Body of pancreas (tissue), 4 donors: ENCODE data around the gene CRYBA4. TPM values are rescaled to one million over a fixed set of nuclear protein-coding genes. Genes with fewer than 3 reads are reported as not detected.

Experiments used
- ATAC-seq: fragments of 150-250 bp; one replicate; pipeline ENCODE4 v1.9.1; 2016
- DNase-seq, 4 donors: peaks; one replicate each; pipeline ENCODE4 v3.0.0-alpha.2; 2019
- H3K27ac ChIP-seq, 4 donors: fragments of 200-600 bp; sonication (generic); 1 replicate in 3 of 4; 2 replicates in 1 of 4; pipeline versions ENCODE4 v1.5.1 to v1.6.1; 2016 to 2019; ENCODE audit warnings: mild to moderate bottlenecking in 1 of 4, mixed read lengths in 1 of 4, moderate library complexity in 1 of 4
- H3K27me3 ChIP-seq, 2 donors: fragments of 200-600 bp; sonication (generic); one replicate each; pipeline ENCODE4 v1.6.0; 2016; ENCODE audit warnings: mild to moderate bottlenecking in 1 of 2
- H3K36me3 ChIP-seq, 2 donors: fragments of 200-600 bp; sonication (generic); replicated peaks in 1 of 2; 2 replicates each; pipeline ENCODE4 v1.5.1; 2016; ENCODE audit warnings: low read depth in 2 of 2; ENCODE audit not compliant: insufficient read depth in 1 of 2
- H3K4me1 ChIP-seq: fragments of 200-600 bp; sonication (generic); one replicate; pipeline ENCODE4 v1.6.0; 2016
- H3K4me3 ChIP-seq, 2 donors: fragments of 200-600 bp; sonication (generic); 1 replicate in 1 of 2; 2 replicates in 1 of 2; pipeline ENCODE4 v1.5.1; 2016 to 2019
- H3K9me3 ChIP-seq, 3 donors: fragments of 200-600 bp; sonication (generic); 1 replicate in 2 of 3; 2 replicates in 1 of 3; pipeline ENCODE4 v1.5.1; 2016
- CTCF ChIP-seq, 7 experiments: fragments of 450-650 bp in 4 of 7; fragments of 200-600 bp in 3 of 7; sonication (generic) in 3 of 7; IDR thresholded peaks; one replicate each; pipeline ENCODE4 v1.5.1; 2016 to 2019; ENCODE audit warnings: antibody characterized with exemption in 7 of 7
- POLR2A ChIP-seq, 3 donors: fragments of 450-650 bp; IDR thresholded peaks; one replicate each; pipeline ENCODE4 v1.6.1; 2016; ENCODE audit warnings: antibody characterized with exemption in 3 of 3, mild to moderate bottlenecking in 2 of 3
- WGBS, 2 donors: methylation state at CpG; one replicate each; pipeline ENCODE4 v1.1.5; 2017; 5-methylcytosine and 5-hydroxymethylcytosine counted together
- intact Hi-C: fragments of 100-400 bp; cut with DNase I; formaldehyde crosslinking; loops from one replicate; pipeline ENCODE4 v1.15.1; 2023
- total RNA-seq, 2 donors: library from RNA; depleted of rRNA; stranded (reverse); fragments of >200 nt; gene quantifications; one replicate each; pipeline ENCODE4 v1.1.0, GENCODE V29; 2016

CRYBA4 gene
- total RNA-seq, 2 donors from 2014 or later: not detected

GRCh38 chr22:26577081-26577480 is 44.7 kb upstream of the CRYBA4 start:
- WGBS, 2 donors: 75 to 80% methylated on average over 7 of the region's 7 CpGs
- Histone ChIP-seq H3K4me1 (no peaks in the 10 kb centered on the region), H3K4me3 (no peak overlapping the region), H3K36me3 (no peaks in the 10 kb centered on the region), H3K27me3 (no peaks in the 10 kb centered on the region), H3K9me3 (no peaks in the 10 kb centered on the region), H3K27ac (no peak overlapping the region)
- DNase-seq (no peak), ATAC-seq (no peak)
- no peak for TF ChIP-seq POLR2A (IDR thresholded peaks at IDR 0.05)
- TF ChIP-seq CTCF (IDR thresholded peaks at IDR 0.05): no peak
- intact Hi-C loops: no loop called here

GRCh38 chr22:26579331-26579886 is 42.4 kb upstream of the CRYBA4 start:
- H3K4me1 ChIP-seq: no peaks in the 10 kb centered on the region
- ATAC-seq: no peak
- no peaks in the 10 kb centered on the region for H3K27me3 ChIP-seq
- no peak overlapping the region for H3K4me3 ChIP-seq
- no peaks in the 10 kb centered on the region for H3K9me3 ChIP-seq
- no peak overlapping the region for H3K27ac ChIP-seq
- WGBS, 2 donors: 58 to 81% methylated on average over 10 of the region's 10 CpGs
- DNase-seq: no peak
- TF ChIP-seq POLR2A (IDR thresholded peaks at IDR 0.05): no peak
- TF ChIP-seq CTCF (IDR thresholded peaks at IDR 0.05): no peak
- intact Hi-C loops: no loop called here
- H3K36me3 ChIP-seq: no peaks in the 10 kb centered on the region

- Histone ChIP-seq H3K9me3 (no peaks in the 10 kb centered on the region), H3K27me3 (no peaks in the 10 kb centered on the region), H3K4me1 (peaks cover 8% of the 10 kb centered on the region), H3K4me3 (no peak overlapping the region), H3K36me3 (no peaks in the 10 kb centered on the region), H3K27ac (no peak overlapping the region)
- ATAC-seq (no peak), DNase-seq (no peak)
- intact Hi-C loops: no loop called here
- 79 to 82% methylated on average over 13 of the region's 13 CpGs for WGBS, 2 donors
- TF ChIP-seq POLR2A (IDR thresholded peaks at IDR 0.05) (no peak), CTCF (IDR thresholded peaks at IDR 0.05) (no peak)
Measured at GRCh38 chr22:26580240-26580962, 41.4 kb upstream of the CRYBA4 start.

- no peak for ATAC-seq
- Histone ChIP-seq H3K36me3 (no peaks in the 10 kb centered on the region), H3K27me3 (no peaks in the 10 kb centered on the region), H3K4me3 (no peak overlapping the region), H3K4me1 (peaks cover 11% of the 10 kb centered on the region), H3K9me3 (no peaks in the 10 kb centered on the region), H3K27ac (no peak overlapping the region)
- DNase-seq: no peak
- 27 to 36% methylated on average over 1 of the region's 1 CpG for WGBS, 2 donors
- no peak for TF ChIP-seq CTCF (IDR thresholded peaks at IDR 0.05)
- no peak for TF ChIP-seq POLR2A (IDR thresholded peaks at IDR 0.05)
- intact Hi-C loops: no loop called here
Measured at GRCh38 chr22:26581026-26581425, 40.7 kb upstream of the CRYBA4 start.
